ENCODE data around the gene SUN3.

SUN3 gene, protein sequence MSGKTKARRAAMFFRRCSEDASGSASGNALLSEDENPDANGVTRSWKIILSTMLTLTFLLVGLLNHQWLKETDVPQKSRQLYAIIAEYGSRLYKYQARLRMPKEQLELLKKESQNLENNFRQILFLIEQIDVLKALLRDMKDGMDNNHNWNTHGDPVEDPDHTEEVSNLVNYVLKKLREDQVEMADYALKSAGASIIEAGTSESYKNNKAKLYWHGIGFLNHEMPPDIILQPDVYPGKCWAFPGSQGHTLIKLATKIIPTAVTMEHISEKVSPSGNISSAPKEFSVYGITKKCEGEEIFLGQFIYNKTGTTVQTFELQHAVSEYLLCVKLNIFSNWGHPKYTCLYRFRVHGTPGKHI

DNA sequence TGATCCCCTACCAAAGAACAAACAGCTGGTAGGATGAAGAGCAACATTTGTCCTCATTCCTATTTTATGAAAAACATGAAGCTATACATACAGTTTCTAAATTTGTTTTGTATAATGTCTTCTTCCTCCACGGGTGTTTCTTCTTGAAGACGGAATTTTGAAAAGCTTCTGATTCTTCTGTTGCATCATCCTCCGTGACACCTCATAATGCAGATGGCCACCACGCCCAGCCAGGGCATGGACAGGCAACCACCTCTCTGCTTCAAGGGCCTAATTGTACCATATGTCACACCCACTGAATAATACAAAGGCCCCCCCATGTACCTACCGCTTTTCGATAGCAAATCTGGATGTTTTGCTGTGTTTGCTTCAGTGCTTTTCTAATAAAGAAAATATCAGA, at the start of gene SUN3:
Gene SUN3 (minus strand): TSS at position 170 of the 400 bp plus-strand sequence. CDS start 169 bp downstream, at position 1.
- DNase-seq = no peak

DNA sequence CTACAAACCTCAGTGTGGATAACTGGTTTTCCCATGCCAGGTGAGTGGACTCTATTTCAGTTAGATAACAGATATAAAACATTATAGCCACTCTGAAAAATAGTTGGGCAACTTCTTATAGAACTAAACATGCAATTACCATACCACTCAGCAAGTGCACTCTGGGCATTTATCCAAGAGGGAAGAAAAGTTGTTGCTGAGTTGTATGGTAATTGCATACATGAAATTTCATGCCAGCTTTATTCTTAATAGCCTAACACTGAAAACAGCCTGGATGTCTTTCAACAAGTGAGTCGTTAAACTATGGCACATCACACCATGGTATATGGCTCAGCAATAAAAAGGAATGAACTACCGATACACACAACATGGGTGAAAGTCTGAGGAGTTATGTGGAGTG, 49.6 kb upstream of the SUN3 start:
- DNase-seq = no peak

DNA sequence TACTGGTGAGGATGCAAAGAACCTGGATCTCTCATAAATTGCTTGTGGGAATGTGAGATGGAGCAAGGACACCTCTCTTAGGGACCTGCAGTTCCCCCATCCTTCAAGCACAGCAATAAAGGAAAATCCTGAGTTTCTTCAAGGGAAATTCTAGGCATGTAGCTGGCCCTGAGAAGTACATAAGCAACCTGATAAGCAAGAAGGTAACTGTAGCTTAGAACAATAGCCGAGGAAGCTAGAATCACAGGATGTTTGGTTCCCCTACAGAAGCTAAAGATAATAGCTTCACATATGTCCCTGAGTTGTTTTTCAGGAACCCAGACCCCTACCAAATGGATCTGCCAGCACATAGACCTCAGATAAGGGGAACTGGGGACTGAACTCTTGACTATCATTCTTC, 48.5 kb upstream of the SUN3 start:
- no peak for DNase-seq

DNA sequence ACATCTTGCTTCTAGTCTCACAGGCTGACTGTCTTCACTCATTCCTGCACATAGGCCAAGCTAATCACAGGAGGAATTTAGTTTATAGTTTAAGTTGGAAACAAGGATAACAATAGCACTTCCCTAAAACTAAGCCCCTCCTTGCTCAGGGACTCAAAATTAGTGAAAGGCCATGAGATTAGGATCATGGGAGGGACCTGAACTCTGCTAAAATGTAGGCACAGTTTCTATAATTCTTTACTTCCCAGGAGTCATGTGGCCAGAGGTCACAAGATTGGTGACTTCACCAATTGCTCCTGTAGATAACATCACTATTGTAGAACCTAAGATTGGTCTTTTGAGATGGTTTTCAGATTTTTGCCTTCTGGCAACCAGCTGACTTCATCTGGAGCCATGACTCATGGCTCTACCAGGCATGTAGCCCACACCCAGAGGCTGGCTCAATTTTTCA, 45.3 kb upstream of the SUN3 start:
- DNase-seq = no peak

DNA sequence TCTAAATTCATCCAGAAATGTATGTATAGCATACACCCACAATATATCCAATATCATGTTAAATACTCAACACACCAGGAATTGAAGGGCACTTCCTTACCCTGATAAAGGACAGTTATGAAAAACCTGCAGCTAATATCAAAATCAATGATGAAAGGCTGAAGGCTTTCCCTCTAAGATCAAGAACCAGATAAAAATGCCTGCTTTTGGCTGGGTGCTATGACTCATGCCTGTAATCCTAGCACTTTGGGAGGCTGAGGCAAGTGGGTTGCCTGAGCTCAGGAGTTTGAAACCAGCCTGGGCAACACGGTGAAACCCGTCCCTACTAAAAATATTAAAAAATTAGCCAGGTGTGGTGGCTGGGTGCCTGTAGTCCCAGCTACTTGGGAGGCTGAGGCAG, 38.6 kb upstream of the SUN3 start:
- no peak for DNase-seq

DNA sequence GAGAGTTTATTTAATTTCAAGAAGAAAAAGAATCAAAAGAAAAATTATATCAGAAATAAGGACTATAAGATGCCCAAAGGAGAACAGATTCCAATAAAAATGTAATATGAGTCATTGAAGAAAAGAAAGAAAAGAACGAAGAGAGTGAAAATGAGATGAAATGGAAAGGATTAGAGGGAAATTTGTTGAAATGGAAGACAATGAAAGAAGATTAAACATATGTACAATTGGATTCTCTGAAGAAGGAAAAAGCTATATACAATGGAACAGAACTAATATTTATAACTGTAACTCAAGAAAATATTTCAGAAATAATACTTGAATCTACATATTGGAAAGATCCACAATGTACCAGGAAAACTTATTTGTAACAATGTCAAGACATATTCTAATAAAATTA, 35.1 kb upstream of the SUN3 start:
- no peak for DNase-seq

DNA sequence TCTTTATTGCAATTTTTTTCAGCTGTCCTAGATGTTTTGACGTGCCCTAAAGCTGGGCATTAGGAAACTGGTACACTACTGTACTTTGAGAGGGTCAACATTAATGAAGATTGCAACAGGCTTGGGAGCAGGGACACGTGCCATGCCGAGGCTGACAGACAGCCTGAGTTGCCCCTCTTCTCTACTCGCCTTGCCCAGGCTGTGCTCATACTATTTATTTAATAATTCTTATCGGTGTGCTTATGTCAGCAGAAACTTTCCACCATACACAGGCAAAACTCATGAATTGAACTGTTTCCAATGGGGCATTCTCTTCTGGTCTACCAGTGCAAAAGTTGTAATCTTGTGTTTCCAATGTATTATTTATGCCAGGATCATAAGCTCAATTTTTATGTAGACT, 30.8 kb upstream of the SUN3 start:
- DNase-seq = no peak

DNA sequence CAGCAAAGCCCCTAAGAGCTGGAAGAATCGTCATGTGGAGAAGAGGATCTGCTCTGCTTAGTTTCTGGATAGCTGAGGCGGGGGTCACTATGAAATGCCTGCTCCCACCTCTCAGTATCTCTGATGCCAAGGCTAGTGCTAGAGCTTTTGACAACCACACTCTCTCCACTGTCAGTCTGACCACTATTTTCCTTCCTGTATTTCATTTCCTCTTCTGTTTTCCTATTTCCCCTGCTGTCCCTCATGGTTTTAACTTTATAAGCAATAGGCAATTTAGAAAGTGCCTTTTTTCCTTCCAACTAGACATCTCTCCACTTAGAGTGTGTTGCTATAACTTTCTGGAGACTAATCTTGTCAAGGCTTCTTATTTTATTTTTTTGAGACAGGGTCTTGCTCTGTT, 30.1 kb upstream of the SUN3 start:
- no peak for DNase-seq

DNA sequence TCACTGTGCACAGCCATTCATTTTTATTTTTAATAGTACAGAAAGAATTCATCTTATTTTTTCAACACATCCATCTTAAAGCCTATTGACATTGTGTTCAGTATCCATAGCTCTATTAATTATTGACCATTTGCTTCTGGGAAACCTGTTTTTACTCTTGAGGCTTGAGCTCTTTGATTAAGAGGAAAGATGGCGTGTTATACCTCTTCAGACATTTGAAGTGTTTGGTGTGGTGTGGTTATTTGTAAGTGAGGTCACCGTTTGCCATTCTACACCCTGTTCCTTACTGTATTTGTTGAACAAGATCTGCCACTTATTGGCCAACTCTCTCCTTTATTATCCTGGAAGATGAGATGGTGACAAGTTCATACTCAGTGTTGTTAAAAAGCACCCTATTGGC, 24.8 kb upstream of the SUN3 start:
- no peak for DNase-seq

DNA sequence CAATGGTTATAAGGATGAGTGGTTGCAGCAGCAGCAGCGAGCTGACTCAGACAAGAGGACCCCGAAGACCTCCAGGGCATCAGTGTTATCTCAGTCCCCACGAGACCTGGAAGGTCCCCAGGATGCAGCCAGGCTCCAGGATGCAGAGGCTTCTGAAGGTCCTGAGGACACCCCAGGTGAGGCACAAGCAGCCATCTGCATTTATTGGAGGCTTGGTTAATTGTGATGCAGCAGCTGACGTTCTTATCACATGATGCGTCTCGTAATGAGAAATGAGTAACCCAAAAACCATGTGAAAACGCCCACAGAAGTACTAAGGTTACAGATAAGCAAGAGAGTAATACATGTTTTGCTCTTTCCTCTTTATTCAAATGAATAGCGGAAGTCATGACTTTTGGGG, 23.8 kb upstream of the SUN3 start:
- DNase-seq = no peak

DNA sequence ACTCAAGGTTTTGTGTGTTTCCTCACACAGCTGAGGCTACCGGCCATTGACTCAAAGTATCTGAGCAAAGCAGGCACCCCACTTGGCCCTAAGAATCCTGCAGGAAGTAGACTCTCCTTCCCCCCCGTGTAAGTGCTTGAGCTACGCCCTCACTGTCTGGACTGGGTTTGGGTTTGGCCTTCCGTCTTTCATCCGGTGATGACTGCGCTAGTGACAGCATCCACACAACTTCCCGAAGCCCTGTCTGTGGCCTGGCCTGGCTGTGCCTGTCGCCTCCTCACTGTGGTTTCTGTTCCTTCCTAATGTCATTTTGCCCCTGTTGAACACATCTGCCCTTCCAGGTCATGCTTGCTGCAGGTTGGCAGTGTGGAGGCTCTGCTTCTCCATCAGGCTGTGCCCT, 20.9 kb upstream of the SUN3 start:
- DNase-seq = no peak

DNA sequence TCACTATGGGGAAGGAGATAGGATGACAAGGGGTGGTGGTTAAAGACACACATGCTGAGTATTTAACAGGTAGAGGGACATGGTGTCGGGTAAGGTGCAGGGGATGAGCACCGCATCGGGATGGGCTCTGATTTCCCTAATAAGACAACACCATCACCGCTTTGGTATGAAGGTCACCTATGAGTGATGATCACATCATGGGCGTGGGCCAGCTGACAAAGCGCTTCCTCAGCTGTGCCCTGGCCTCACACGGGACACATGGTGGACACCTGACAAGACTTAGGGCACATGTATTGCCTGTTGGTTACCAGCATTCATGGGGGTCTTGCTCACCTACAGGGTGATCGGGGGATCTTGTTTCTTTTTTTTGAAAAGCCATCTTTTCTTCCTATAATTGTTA, 19.2 kb upstream of the SUN3 start:
- no peak for DNase-seq

DNA sequence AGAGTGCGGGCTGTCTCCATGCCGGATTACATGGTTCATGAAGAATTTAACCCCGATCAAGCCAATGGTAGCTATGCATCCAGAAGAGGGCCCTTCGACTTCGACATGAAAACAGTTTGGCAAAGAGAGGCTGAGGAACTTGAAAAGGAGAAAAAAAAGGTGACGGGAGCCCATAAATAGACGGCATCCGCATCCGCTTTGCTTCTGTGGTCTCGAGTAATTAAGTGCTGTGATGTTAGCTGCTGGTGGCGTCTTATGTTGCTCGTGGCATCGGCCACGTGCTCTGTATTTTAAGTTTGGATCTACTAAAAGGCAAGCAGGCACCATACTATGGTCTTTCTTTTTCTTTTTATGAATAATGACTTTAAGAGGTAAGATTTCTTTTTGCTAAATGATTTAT, 17.6 kb upstream of the SUN3 start:
- no peak for DNase-seq

DNA sequence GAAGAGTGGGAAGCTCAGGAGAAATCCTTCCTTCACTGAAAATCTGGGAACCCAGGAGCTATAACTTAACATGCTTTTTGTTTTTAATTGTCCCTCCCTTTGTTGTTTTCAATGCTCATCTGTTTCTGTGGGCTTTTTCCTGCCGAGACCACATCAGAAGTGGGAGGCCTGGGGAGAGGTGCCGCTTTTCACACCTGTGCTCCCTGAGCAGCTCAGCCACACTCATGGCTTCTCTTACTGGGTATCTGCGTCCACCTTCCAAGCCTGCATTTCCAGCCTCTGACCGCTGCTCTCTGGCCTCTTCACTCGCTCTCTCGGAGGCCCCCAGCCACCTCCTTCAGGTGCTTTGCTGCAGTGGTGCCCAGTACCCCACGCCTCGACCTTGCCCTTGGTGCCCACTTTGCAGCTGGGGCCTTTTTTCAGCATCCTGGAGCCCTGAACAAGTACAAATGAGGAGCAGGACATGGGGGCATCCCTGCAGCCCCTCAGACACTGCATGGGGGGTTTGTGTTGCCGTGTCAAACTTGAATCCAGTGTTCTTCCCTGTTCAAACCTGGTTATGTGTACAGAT, 16.4 kb upstream of the SUN3 start:
- DNase-seq = no peak

DNA sequence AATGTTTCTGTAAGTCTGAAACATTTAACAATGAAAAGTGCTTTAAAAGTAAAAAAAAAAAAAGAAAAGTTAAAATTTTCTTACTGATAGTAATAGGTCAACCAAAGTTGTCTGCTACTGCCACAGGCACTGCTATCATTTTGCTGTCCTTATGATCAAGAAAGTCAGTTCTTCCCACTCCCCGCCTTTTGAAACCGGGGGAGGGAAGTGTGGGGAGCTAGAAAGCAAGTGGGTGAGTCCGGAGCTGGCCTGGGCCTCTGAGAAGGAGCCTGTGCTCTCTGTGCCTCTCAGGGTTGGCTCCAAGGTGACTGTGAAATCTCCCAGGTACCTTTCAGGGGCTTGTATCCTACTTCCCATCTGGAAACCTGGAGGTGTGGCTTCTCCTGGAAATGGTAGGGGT, 13.7 kb upstream of the SUN3 start:
- no peak for DNase-seq

DNA sequence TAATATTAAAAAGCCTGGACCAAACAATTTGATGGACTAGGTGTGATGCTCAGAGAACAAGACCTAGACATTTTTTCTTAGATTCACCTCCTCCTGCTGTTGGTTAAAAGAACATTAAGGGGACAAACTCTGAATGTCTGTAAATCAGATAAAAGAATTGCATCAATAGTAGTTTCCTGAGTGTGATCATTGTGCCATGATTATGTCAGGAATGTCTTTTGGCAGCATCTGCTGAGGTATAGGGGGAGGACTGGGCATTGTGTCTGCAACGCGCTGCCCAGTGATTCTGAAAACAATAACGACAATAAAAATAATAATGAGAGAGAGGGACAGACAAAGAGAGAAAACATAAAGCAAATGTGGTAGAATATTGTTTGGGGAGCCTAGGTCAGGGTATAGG, 13.3 kb upstream of the SUN3 start:
- no peak for DNase-seq

DNA sequence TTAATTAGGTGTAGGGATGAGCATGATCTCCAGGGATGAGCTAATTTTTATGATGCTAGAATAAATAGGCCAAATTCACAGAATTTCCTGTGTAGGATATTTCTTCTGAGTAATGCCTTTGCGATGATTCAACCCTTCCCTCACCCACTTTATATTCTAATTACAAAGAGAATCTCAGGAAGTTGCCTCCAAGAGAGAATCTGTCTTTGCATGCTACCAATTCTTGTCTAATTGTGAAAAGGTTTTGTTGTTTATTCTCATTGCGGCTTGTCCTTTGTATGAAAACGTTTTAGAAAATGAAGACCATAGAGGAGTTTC, 12.7 kb upstream of the SUN3 start:
- DNase-seq = no peak

DNA sequence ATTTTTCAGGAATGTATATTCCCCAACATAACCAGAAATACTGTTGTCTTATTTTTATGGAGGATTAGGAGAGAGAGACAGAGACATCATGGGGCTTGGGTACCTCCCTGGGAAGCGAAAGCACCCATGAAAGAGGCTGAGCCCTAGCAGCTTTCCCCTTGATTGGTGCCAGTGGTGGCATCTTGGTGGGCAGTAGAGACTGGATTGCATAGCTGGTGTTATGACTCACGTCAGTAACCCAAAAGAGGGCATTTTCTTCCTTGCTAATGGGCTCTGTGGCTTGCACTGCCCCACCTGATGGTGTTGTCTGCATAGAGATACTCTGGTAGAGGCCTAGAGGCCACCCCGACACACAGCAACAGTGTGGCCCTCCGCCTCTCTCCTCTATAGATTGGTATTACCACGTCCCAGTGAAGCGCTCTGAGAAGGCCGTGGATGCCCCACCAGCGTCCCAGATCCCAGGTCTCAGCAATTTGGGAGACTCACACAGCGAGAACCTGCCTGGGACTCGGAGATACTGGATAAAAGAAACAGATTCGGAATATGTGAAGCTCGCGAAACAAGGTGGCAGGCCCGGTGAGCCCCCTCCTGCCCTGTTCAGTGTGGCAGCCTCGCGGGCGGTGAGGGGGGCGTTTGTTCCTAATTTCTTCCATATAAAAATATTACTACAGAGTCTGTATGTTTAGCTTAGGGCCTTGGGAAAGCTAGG, 12.2 kb upstream of the SUN3 start:
- DNase-seq = no peak

DNA sequence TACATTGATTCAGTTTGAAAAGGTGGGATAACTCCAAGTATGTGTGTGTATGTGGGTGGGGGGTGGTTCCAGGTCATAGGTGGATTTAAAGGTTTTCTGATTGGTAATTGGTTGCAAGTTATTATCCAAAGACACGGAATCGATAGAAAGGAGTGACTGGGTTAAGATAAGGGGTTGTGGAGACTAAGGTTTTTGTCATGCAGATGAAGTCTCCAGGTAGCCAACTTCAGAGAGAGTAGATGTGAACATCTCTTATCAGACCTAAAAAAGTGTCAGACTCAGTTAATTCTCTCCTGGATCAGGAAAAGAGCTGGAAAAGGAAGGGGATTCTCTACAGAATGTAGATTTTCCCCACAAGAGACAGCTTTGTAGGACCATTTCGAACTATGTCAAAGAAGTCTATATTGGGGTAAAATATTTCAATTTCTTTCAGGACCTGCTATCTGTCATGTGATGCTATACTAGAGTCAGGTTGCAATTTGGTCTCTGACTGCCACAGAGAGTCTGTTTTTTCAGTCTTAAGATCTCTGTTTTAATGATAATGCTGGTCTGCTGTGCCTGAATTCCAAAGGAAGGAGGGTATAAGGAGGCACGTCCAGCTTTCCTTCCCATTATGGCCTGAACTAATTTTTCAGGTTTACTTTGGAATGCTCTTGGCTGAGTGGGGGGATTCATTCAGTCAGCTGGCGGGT, 10.1 kb upstream of the SUN3 start:
- no peak for DNase-seq

DNA sequence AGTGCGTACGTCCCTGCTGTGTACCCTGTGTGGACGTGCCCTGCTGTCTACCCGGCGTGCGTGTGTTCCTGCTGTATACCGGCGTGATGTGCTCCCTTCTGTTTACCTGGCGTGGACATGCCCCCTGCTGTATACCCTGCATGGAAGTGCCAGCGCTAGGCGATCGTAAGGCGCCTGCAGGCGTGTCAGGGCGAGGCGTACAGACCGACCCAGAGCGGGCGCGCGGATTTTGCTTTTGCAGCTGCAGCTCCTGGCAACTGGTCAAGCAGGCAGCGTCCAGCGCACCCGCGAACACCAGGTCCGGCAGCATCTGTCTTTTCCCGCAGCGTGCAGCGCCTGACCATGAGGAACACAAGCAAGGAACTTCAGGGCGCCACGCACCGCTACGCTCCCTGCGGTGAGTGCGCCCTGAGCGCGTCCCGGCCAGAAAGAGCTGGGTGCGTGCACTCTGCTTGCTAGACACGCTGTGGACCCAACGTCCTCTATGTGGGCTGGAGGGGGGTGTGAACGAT, 7.1 kb upstream of the SUN3 start:
- DNase-seq = no peak

DNA sequence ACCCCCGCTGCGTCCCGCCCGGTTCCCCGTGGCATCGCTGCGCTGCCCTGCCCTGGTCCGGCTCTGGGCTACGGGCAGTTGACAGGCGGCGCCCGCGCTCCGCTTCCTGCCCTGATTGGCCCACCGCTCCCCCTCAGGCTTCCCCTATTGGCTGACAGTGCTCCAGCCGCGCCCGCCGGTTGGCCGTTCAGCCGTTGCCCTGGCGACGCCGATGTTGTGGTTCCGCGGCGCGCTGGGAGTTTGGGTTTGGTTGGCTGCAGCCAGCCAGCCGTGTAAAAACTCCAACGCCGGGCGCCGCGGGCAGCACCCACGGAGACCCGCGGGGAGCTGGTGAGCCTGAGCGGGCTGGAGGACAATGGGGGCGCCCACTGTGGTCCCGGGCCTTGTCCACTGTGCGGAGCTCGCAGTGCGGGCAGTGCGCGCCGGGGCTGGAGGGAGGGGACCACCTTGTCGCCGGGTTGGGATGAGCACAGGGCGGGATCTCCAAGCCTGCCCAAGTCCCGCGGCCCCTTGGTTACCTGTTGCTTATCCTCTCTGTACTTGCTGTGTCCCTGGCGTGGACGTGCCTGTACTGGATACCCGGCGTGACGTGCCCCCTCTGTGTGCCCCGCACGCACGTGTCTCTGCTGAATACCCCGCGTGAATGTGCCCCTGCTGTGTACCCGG, 6.5 kb upstream of the SUN3 start, which contains the start of gene C7orf57:
Gene C7orf57 (plus strand): TSS at position 243 of the 666 bp plus-strand sequence. CDS start 766 bp downstream, outside the sequence.
- no peak for DNase-seq

DNA sequence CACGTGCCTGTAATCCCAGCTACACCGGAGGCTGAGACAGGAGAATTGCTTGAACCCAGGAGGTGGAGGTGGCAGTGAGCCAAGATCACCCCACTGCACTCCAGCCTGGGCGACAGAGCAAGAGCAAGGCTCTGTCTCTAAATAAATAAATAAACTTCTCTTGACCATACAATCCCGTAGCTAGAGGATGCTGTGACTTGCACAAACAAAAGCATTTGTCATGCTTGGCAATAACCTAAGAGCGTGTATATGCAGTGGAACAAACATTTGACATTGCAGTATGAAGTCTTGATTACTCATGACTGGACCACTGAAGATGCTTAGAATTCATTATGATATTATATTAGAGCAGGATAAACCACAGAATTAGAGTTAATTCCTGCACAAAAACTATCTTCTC, 5.0 kb upstream of the SUN3 start:
- no peak for DNase-seq

DNA sequence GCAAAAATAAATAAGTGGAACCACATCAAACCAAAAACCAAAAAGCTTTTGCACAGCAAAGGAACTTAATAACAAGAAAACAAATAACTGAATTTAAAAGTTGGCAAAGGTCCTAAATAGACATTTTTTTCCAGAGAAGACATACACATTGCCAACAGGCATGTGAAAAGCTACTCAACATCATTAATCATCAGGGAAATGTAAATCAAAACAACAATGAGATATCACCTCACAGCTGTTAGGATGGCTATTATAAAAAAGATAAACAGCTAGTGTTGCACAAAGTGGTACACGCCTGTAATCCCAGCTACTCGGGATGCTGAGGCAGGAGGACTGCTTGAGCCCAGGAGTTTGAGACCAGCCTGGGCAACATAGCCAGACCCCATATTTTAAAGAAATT, 2.2 kb upstream of the SUN3 start:
- no peak for DNase-seq
